ENCODE results near the gene FOSL2.

Gene FOSL2

GRCh38 chr2:28397043-28397381 lies 4.4 kb downstream of the FOSL2 start:
- no peak for DNase-seq

DNA sequence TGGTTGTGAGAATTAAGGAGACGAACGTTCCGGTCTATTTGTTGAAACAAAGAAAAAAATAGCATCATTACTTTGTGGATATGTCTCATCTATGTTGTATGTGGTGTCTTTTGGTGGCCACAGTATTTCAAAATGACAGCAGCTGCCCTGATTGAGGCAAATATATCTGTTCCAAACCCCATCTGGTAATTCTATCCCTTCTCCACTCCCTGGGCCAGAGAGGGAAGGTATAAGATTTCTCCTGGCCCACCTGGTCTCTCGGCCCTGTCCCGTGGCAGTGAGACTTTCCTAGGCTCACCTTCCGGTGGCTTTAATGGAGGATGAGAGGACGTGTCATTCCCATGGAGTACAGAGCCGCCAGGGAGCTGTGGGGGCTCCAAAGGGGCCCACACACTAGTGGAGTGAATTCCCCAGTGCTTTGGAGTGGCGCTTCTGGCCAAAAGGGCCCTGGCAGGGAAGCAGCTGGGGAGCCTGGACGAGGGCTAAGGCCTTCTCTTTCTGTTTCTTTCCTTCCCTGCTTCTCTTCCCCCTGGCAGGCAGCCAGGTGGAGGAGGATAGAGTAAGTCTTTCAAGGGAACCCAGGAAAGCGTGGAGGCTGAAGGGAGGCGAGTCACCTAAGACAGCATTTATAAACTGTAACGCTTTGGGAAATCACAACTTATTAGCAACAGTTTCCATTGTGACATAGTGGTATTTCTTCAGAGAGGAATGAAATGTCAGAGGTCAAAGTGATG lies 5.6 kb downstream of the FOSL2 start:
- no peak for DNase-seq

- no peak for DNase-seq
Observed at GRCh38 chr2:28399289-28399688, 6.6 kb downstream of the FOSL2 start.

DNA sequence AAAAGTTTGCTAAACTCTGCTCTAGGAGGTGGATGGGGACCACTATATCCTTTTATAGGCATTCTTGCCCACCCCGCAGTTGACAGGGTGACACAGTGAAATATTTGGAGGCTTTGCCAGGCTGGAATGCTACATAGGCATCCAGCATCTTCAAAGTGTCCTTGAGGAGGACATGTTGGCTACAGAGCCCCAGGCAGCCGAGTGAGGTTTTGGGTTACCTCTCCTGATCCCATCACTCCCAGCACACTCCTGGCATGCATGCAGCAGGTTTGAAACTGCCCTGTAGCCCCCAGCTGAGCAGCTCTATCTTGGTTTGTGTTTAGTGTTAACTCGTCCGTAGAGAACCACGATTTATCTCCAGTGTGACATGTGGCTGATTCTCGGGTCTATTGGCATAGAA lies 7.3 kb downstream of the FOSL2 start:
- no peak for DNase-seq

GRCh38 chr2:28400419-28400818 lies 7.8 kb downstream of the FOSL2 start:
- no peak for DNase-seq

- DNase-seq: no peak
Observed at GRCh38 chr2:28400921-28401320, 8.3 kb downstream of the FOSL2 start.

DNA sequence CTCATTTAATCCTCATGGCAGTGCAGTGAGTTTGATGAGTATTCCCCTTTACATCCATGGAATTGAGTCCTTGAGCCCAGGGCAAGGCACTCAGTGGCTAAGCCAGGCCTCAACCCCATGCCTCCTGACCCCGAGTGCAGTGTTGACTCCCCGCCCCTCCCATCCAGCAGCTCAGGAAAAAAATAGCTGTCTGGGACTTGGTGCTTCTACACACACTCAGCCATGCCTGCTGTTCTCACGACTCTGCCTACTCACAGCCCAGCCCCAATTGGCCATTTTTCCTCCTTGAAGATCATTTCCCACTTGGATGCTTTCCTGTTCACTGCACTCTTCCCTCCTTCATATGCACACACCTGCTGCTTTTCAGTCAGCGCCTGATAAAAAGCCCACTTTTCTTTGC lies 8.8 kb downstream of the FOSL2 start:
- no peak for DNase-seq

DNA sequence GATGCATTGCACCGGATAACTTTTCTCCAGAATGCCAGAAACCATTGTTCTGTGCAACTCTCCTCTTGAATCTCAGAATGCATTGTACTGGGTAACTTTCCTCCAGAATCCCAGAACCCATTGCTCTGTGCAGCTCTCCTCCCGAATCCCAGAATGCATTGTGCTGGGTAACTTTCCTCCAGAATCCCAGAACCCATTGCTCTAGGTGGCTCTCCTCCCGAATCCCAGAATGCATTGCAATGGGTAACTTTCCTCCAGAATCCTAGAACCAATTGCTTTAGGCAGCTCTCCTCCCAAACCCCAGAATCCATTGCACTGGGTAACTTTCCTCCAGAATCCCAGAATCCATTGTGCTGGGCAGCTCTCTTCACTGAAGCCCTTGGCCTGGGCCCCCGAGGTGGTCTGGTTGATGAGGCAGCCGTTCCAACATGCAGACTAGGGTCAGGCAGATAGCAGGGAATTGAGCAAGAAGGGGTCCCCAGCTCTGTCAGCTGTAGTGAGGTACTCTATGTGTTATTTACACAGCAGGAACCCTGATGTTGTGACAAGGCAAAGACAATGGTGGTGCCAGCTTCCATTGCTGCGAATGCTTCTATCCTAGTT lies 9.4 kb downstream of the FOSL2 start:
- DNase-seq: no peak

DNA sequence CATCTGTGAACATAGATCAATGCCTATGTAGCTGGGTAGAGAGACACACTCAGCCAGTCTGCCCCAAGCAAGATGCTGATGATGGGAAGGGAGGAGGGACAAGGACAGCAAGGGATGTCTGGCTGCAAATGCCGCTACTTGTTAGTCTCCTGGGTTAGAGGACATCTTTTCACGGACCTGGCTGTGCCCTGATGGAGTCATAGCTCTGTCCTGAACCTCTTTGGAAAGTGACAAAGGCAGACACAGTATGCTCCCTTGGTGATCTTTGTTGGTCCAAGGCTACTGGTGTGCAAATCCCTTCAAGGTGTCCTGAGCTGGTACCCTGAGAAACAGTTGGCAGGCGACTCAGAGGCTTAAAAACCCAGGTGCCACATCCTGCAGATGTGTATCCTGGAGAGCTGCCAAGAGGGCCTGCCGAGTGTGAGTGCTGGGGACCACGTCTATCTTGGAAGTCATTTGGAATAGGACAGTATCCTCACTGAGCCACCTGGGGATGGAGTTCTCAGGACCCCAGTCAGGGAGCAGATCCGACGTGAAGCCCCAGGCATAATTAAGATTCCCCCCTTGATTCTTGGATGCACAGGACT lies 10.8 kb downstream of the FOSL2 start:
- DNase-seq: no peak

GRCh38 chr2:28404086-28404485 lies 11.4 kb downstream of the FOSL2 start:
- DNase-seq: no peak

- no peak for DNase-seq
Observed at GRCh38 chr2:28405537-28405936, 12.9 kb downstream of the FOSL2 start.

- peak; percentile 65 for DNase-seq
Observed at GRCh38 chr2:28406276-28407096, 13.8 kb downstream of the FOSL2 start.

DNA sequence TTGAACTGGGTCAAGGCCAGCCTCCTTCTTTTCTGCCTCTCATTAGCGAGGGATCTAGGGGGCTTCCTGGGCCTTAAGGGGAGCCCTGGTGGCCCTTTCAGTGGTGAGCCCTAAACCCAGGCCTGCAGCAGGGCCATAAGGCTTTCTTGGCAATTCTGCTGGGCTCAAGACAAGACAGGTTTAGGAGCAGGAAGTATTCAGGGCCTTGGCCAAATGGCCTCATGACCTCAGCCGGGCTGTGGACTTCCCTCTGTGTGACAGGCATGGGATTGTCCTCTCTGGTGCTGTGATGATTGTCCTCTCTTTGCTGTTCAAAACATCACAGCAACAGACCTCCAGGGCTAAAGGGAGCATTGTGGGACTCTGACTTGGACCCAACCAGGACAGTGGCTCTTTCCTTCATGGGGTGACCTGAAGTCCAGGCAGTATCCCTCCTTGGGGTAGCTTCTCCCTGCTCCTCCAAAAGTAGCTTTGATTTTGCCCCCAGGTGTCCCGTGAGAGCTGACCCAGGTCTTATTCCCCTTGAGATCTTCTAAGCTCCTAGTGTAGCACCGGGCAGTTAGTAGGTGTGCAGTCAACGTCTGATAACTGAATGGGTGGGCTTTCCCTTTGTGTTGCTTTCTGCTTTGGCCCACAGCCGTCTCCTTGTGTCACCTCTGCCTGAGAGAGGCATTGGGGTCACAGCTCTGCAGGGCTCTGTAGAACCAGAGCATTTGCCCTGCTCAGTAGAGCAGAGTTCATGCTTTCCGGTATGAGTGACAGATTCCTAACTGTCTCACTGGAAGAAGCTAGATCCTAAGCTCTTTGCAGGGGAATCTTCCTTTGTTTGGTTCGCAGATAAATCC lies 14.7 kb downstream of the FOSL2 start:
- no peak for DNase-seq

- DNase-seq: no peak
Observed at GRCh38 chr2:28407976-28408690, 15.5 kb downstream of the FOSL2 start.

DNA sequence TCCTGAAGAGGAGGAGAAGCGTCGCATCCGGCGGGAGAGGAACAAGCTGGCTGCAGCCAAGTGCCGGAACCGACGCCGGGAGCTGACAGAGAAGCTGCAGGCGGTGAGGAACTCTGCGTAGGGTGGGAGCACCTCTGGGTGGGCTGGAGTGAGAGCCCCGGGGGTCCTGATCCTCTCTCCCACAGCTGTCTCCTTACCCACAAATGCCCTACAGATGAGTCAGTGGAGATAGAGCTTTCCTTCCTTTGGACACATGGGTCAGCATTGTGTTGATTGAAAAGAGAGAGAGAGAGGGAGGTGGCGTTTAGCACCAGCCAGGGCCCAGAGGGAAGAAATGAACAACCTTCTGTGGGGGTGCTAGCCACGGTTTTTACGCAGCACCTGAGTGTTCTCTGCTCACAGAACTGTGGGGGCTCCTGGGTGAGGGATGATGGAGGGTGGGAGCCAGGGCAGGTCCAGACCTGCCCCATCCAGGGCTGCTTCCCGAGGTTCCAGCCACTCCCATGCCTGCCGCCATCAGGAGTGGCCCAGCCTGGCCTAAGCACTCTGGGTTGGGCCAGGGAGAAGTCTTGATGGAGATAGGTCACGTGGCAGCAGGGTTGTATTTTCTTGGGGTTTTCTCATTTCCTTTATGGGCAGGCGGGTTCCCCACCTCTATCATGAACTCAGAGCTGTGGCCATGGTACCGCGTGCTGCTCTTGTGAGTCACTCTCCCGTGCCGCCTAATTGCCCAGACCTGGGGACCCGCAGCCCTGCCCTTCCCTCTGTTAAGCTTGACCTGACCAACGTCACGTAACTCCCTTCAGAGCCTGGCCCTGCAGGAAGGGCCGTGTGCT lies 16.3 kb downstream of the FOSL2 start:
- DNase-seq: peak; percentile 66

- DNase-seq: no peak
Observed at GRCh38 chr2:28411166-28411755, 18.6 kb downstream of the FOSL2 start.

- DNase-seq: no peak
Observed at GRCh38 chr2:28411956-28412609, 19.4 kb downstream of the FOSL2 start.

DNA sequence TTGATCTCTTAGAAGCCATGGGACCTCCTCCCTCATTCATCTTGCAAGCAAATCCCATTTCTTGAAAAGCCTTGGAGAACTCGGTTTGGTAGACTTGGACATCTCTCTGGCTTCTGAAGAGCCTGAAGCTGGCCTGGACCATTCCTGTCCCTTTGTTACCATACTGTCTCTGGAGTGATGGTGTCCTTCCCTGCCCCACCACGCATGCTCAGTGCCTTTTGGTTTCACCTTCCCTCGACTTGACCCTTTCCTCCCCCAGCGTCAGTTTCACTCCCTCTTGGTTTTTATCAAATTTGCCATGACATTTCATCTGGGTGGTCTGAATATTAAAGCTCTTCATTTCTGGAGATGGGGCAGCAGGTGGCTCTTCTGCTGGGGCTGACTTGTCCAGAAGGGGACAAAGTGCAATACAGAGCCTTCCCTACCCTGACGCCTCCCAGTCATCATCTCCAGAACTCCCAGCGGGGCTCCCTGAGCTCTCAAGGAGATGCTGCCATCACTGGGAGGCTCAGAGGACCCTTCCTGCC lies 20.0 kb downstream of the FOSL2 start:
- DNase-seq: no peak

DNA sequence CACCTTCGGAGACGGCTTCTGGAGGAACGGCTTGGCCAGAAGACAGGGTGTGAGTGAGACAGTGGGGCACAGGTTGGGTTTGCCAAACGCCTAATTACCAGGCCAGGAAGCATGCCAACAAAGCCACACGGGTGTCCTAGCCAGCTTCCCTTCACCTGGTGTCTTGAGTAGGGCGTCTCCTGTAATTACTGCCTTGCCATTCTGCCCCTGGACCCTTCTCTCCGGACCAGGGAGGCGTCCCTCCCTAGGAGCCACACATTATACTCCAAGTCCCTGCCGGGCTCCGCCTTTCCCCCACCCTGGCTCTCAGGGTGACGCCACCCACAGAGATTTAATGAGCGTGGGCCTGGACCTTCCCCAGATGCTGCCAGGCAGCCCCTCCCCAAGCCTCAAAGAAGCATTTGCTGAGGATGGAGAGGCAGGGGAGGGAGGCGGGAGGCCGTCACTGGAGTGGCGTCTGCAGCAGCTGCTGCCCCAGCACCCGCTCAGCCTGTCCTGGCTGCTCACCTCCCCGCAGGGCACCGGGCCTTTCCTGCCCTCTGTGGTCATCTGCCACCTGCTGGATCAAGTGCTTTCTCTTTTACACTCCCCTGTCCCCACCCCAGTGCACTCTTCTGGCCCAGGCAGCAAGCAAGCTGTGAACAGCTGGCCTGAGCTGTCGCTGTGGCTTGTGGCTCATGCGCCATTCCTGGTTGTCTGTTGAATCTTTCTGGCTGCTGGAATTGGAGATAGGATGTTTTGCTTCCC lies 20.7 kb downstream of the FOSL2 start:
- no peak for DNase-seq

Data from stimulated activated naive CD4-positive, alpha-beta T cell treated with Interleukin-2 at 50 U/mL for 16 hours (primary cell).